ENCODE data around the gene RNF144A.

DNA sequence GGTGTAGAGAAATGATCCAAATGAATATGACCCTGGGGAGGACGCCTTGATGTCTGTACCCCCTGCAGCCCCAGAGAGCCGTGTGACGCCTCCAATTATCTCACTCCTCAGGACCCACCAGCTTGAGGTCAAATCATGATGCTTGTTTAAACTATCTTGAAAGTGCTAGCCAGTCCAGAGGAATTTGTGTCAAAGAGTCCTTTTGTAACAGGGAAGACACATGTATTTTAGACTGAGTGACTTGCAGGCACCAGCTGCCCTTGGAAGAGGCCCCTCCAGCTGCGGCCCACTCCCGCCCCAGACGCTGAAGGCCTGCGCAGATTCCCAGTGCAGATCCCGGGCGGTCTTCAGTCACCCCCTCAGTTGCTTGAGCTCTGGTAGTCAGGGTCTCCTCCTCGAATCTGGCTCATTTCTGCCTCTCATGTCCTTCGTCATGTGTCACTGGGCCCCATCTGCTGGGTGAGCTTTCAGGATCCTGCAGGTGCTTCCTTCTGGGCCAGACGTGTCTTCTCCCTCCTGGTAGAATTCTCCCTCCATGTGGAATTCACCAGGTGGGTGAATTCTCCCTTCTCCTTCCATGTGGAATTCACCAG, 77.4 kb downstream of the RNF144A start:
- no peak for TF ChIP-seq POLR2A (IDR thresholded peaks at IDR 0.05)
- TF ChIP-seq, protein P1, sequence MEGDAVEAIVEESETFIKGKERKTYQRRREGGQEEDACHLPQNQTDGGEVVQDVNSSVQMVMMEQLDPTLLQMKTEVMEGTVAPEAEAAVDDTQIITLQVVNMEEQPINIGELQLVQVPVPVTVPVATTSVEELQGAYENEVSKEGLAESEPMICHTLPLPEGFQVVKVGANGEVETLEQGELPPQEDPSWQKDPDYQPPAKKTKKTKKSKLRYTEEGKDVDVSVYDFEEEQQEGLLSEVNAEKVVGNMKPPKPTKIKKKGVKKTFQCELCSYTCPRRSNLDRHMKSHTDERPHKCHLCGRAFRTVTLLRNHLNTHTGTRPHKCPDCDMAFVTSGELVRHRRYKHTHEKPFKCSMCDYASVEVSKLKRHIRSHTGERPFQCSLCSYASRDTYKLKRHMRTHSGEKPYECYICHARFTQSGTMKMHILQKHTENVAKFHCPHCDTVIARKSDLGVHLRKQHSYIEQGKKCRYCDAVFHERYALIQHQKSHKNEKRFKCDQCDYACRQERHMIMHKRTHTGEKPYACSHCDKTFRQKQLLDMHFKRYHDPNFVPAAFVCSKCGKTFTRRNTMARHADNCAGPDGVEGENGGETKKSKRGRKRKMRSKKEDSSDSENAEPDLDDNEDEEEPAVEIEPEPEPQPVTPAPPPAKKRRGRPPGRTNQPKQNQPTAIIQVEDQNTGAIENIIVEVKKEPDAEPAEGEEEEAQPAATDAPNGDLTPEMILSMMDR (IDR thresholded peaks at IDR 0.05), result no peak

Measured in Peyer's patch (tissue), 4 donors.